Thoracic aorta (tissue), 2 donors: Measurements from ENCODE around the gene KLHL11. TPM values are rescaled to one million over a fixed set of nuclear protein-coding genes. Genes with fewer than 3 reads are reported as not detected.
"Not testable (repeated sequence)": the region's sequence is repeated elsewhere in the genome, so short reads cannot be mapped to it uniquely, and the experiment has no call there.

ENCODE experiments used
- ATAC-seq: fragments of 150-250 bp; one replicate; pipeline ENCODE4 v1.8.0; 2017; ENCODE audit warnings: low read depth; ENCODE audit not compliant: insufficient number of reproducible peaks, low FRiP score
- DNase-seq: peaks from one replicate; pipeline ENCODE4 v3.0.0-alpha.2; 2020; ENCODE audit warnings: low spot score
- H3K27ac ChIP-seq, 2 donors: fragments of 200-600 bp; sonication (generic); 1 replicate in 1 of 2; 2 replicates in 1 of 2; pipeline ENCODE4 v1.5.1; 2016; ENCODE audit warnings: mild to moderate bottlenecking in 2 of 2, moderate library complexity in 2 of 2
- H3K27me3 ChIP-seq: fragments of 200-600 bp; sonication (generic); replicated peaks from 2 replicates; pipeline ENCODE4 v1.6.0; 2016; ENCODE audit warnings: mild to moderate bottlenecking; ENCODE audit not compliant: insufficient read depth
- H3K36me3 ChIP-seq: fragments of 200-600 bp; sonication (generic); one replicate; pipeline ENCODE4 v1.5.1; 2016
- H3K4me1 ChIP-seq, 2 donors: fragments of 200-600 bp; sonication (generic); 1 replicate in 1 of 2; 2 replicates in 1 of 2; pipeline versions ENCODE4 v1.5.1 to v1.6.0; 2016; ENCODE audit warnings: low read depth in 2 of 2, mild to moderate bottlenecking in 1 of 2; ENCODE audit not compliant: control insufficient read depth in 1 of 2
- H3K4me3 ChIP-seq: fragments of 200-600 bp; sonication (generic); 2 replicates; pipeline ENCODE4 v1.5.1; 2016; ENCODE audit warnings: mild to moderate bottlenecking
- H3K9me3 ChIP-seq: fragments of 200-600 bp; sonication (generic); 2 replicates; pipeline ENCODE4 v1.5.1; 2016
- CTCF ChIP-seq: fragments of 200-600 bp; sonication (generic); IDR thresholded peaks from one replicate; pipeline ENCODE4 v1.5.1; 2019; ENCODE audit warnings: antibody characterized with exemption
- total RNA-seq, 2 donors: library from RNA; depleted of rRNA; stranded (reverse); fragments of >200 nt; gene quantifications; one replicate each; pipeline versions ENCODE4 v1.1.0 to v1.2.3, GENCODE V29; 2016

KLHL11 gene
- total RNA-seq, 2 donors from 2014 or later = 22.6 to 28.6 TPM

- TF ChIP-seq CTCF = no peak
- DNase-seq = no peak
- ATAC-seq = no peak
- Histone ChIP-seq H3K27me3 (no peaks in the 10 kb centered on the region), H3K27ac (no peak overlapping the region), H3K4me1 (peaks cover 9 to 36% of the 10 kb centered on the region in 2 donors), H3K9me3 (no peaks in the 10 kb centered on the region), H3K36me3 (peaks cover 15% of the 10 kb centered on the region), H3K4me3 (no peak overlapping the region)
These were observed 15.8 kb downstream of the KLHL11 start for GRCh38 chr17:41849251-41849990.

GRCh38 chr17:41848788-41849187 lies 16.4 kb downstream of the KLHL11 start:
- no peak for TF ChIP-seq CTCF
- peaks cover 12% of the 10 kb centered on the region for H3K36me3 ChIP-seq
- H3K9me3 ChIP-seq = no peaks in the 10 kb centered on the region
- H3K4me1 ChIP-seq = peaks cover 9 to 36% of the 10 kb centered on the region in 2 donors
- DNase-seq (no peak), ATAC-seq (no peak)
- no peak overlapping the region for H3K4me3 ChIP-seq
- no peaks in the 10 kb centered on the region for H3K27me3 ChIP-seq
- no peak overlapping the region for H3K27ac ChIP-seq

GRCh38 chr17:41844971-41845370 lies 20.3 kb downstream of the KLHL11 start:
- Histone ChIP-seq H3K27me3 (no peaks in the 10 kb centered on the region), H3K4me3 (no peak overlapping the region), H3K9me3 (no peaks in the 10 kb centered on the region), H3K4me1 (peaks cover 9 to 21% of the 10 kb centered on the region in 2 donors), H3K27ac (no peak overlapping the region), H3K36me3 (peaks cover 5% of the 10 kb centered on the region)
- ATAC-seq = no peak
- DNase-seq = no peak
- no peak for TF ChIP-seq CTCF

DNA sequence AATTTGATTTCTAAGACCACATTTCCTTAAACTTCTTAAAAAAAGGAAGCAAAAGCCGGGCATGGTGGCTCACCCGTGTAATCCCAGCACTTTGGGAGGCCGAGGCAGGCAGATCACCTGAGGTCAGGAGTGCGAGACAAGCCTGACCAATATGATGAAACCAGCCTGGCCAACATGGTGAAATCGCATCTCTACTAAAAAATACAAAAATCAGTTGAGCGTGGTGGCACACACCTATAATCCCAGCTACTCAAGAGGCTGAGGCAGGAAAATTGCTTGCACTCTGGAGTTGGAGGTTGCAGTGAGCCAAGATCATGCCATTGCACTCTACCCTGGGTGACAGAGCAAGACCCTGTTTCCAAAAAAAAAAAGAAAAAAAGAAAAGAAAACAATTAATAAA lies 24.4 kb downstream of the KLHL11 start:
- H3K36me3 ChIP-seq, ATAC-seq, DNase-seq, H3K27ac ChIP-seq, H3K4me3 ChIP-seq, H3K9me3 ChIP-seq, H3K27me3 ChIP-seq, H3K4me1 ChIP-seq: not testable (repeated sequence)

DNA sequence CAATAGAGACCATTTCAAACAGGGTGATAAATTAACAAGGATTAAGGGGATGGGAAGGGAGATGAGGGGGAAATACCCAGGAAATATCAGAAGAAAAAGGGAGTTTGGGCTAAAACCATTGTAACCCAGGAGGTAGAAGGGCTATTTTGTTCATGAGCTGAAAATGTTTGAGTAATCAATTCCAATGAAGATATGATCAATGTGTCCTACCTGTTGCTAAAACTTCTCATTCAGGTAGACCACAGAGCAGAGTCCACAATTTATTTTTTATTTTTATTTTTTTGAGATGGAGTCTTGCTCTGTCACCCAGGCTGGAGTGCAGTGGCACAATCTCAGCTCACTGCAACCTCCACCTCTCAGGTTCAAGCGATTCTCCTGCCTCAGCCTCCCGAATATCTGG lies 25.8 kb downstream of the KLHL11 start:
- not testable (repeated sequence) for H3K4me3 ChIP-seq, ATAC-seq, H3K36me3 ChIP-seq, H3K27ac ChIP-seq, H3K9me3 ChIP-seq, H3K27me3 ChIP-seq, DNase-seq
- peaks cover 5 to 15% of the 10 kb centered on the region in 2 donors for H3K4me1 ChIP-seq

DNA sequence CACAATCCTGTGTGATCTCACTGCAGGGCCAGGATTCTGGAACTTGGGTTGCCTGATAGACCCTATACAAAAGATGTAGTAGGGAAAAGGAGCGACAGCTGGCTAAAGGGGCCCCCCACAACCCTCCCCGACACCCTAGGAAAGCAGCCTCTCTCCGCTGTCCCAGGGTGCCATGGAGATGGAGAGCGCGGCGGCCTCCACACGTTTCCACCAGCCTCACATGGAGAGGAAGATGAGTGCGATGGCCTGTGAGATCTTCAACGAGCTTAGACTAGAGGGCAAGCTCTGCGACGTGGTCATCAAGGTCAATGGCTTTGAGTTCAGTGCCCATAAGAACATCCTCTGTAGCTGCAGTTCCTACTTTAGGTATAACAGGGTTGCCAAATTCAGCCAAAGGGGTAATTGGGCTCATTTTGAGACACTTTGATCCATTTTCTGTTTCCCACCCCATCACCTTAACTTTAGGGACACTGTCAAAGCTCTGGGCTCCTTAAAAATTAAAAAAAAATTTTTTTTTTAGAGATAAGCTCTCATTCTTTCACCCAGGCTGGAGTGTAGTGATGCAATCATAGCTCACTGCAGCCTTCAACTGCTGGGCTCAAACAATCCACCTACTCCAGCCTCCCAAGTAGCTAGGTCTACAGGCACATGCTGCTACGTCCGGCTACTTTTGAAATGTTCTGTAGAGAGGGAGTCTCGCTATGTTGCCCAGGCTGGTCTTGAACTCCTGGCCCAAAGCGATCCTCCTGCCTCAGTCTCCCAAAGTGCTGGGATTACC lies 27.3 kb downstream of the KLHL11 start, which contains the start of gene KLHL10:
KLHL10 (plus strand) TSS at position 65 of the 778 bp plus-strand sequence; CDS start at position 173, 108 bp downstream.
- ATAC-seq (no peak), DNase-seq (no peak)
- Histone ChIP-seq H3K27me3 (no peaks in the 10 kb centered on the region), H3K27ac (peak within 1 kb of the TSS in 1 of 2 donors; percentile 58), H3K36me3 (no peaks in the 10 kb centered on the region), H3K9me3 (no peaks in the 10 kb centered on the region), H3K4me3 (peak within 1 kb of the TSS; percentile 99), H3K4me1 (peaks cover 5 to 17% of the 10 kb centered on the region in 2 donors)
- TF ChIP-seq CTCF = no peak
